Midbrain (tissue), 1 donor: ENCODE data around the gene NTNG1.
"Not testable (repeated sequence)": the region's sequence is repeated elsewhere in the genome, so short reads cannot be mapped to it uniquely, and the experiment has no call there.

Experiments
- DNase-seq: peaks from one replicate; lab custom pipeline; 2025; lab: John Stamatoyannopoulos, UW

Gene NTNG1

DNA sequence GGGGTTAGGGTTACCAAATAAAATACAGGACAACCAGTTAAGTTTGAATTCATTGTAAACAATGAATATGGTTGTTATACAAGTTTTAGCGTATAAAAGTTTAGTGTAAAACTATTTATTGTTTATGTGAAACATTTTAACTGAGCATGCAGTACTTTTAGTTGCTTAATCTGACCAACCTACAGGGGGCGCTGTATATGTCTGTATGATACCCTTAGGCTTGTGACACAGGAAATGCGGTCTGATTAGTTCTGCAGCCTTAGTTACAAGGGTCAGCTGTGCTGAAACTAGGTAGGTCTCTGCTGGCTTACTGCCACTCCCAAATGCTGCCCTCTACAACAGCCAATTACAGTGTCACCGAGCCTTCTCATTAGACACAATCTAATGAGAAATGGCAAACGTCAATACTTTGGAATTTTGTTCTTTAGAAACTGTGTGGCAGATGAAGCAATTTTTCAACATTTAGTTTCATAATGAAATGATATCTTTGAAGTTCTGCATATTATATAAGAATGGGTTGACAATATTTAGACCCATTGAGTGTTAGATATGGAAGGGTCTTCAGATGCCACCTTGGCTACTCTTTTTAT, 56.2 kb downstream of the NTNG1 start:
- DNase-seq, result no peak

DNA sequence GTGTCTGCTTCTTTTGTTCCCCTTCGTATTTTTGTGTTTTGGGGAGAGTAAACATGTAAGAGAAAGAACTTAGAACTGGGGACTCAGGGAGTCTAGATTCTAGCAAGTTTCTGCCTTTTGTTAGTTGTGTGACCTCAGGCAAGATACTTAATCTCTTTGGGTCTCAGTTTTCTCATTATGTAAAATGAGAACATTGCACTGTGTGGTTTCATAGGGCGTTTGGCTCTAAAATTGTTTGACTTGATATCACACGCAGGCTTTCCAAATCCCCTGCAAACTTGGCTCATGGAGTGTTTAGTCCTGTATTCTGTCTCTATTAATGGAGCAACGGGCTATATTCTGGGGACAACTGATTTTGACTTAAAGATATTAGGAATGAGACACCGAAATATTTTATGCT, 57.7 kb downstream of the NTNG1 start:
- no peak for DNase-seq

DNA sequence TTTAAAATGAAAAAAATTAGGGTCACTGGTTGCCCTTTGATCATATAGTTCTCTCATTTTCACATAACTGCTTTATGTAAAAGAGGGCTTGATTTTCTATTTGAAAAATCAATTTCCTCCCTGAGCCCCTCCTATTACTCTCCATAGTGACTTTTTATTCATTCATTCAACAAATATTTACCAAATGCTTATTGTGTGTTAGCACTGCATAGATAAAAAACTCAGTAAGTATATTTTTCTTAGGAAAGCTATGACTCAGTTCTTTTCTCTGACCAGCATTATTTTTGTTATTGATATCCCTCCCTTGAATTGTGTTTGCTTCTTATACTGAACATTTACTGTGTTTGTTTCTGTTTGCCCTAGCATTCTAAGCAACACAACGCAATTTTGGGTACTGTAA, 59.8 kb downstream of the NTNG1 start:
- no peak for DNase-seq

DNA sequence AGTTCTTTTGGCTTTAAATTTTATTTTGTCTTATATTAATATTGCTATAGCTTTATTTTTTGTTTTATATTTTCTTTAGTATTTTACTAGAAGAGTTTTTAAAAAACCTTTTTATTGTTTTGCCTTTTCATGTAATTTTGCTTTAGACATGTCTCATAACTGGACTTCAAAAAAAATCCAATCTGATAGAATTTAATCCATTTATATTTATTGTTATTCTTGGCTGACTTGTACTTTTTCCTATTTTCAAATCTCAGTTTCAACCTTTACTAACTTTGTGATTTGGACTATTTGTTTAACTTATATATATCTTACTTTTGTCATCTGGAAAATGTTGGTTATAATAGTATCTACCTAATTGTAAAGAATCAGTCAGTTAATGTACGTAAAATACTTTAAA, 61.2 kb downstream of the NTNG1 start:
- no peak for DNase-seq

DNA sequence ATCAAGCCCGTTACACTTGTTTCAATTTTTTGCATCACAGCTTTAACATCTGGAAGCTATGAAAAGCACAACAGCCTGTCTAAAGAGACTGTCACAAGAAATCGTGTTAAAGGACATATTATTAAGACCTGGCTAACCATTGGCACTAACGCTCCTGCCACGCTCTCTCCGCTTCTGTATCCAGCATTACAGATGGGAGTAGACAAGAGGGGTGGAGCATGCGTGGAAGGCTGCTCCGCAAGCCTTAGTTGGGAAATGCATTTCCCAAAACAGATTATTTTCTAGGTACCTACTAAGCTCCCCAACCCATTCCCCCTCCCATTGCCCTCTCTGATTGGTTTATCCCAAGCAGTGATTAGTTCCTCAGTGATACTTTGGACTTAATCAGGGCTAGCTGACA, 72.4 kb downstream of the NTNG1 start:
- no peak for DNase-seq

DNA sequence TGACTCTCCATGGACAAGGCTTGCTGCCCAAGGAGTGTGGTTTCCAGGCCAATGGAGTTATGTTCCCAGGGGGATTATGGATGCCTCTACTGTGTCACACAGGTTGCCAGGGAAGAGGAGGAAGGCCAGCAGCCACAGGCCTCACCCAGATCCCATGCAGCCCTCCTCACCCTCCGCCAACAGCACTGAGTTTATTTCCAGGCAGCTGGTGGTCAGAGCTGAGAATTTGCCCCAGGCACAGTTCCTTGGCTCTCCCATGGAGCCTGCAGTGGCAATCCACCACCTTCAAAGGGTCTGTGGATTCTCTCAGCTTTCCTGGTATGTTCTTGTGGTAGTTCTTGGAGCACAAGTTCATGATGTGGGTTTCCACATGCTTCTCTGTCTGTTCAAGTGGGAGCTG, 79.2 kb downstream of the NTNG1 start:
- DNase-seq, result no peak

DNA sequence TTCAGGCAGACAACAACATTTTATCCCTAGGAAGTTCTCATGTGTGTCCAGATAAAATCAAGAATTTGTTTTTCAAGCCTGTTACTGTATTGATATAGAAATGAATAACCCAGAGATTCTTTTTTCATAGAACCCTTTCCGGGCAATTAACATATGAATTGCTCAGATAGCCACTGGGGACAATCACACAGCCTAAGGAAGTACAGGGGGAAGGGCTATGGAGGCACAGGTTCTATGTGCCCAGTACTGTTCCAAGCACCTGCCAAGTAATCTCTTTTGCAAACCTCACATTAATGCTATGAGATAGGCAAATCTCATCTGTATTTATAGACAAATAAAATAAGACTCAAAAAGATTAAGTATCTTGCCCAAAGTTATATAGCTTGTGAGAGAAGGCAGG, 84.9 kb downstream of the NTNG1 start:
- DNase-seq, result no peak

DNA sequence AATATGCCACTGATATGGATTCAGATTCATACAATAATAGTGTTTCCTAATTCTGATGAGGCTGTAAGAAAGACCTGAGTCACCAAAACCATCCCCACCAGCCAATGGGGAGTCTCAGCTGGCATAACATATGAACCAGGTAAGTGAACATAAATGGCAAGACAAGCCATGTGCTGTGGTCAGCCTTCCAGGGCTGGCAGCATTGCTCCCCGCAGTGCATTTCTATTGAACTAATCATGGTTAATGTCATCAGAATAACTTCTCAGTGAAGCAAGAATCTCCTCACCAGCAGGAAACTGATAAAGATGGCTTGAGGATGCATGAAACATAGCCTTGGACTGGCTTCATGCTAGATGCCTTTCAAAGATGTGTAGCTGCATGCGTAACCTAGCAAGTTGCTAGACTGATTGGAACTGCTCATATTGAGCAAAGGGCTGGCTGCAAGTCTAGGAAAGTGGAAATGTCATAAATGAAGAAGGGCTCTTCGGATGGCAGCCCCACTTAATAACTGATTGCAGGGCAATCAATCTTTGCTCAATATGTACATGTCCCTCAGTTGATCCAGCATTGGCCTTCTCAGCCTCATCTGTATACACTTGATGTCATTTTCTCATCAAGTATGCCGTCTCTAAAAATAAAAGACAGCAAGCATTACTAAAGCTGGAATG, 88.0 kb downstream of the NTNG1 start:
- no peak for DNase-seq

DNA sequence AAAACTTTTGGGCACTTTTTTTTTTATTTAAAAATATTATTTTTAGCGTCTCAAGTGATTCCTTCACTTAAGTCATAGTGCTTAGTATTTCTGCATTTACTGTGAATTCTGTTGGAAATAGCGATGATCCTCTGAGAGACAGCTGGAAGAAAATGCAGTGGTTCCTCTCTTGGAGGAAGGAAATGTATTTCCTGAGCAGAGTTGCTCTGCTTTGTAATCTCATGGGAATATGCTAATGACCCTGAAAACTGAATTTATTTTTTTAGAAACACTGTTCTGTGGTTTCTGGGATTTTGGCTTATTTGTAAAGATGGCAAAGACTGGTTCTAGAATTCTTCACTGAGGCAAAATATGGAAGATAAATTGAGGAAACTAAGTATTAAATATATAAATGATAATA, 88.9 kb downstream of the NTNG1 start:
- no peak for DNase-seq

DNA sequence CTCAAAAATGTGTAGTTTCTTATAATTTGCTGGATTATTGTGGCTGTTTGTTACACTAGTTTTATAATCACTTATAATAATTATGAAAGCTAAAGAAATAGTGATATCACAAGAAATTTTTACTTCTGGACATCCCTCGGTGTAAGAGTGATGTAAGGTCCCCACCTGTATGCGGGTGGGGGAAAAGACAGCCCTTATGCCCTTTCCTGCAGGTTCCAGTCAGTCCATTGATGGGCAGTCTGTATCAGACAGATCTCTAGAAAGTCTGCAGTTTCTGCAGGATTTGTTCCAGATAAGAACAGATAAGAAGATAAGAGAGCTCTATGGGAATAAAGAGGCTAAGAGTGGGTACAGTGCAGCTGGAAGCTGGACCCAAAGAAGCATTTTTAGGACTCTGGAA, 89.3 kb downstream of the NTNG1 start:
- DNase-seq, result no peak

DNA sequence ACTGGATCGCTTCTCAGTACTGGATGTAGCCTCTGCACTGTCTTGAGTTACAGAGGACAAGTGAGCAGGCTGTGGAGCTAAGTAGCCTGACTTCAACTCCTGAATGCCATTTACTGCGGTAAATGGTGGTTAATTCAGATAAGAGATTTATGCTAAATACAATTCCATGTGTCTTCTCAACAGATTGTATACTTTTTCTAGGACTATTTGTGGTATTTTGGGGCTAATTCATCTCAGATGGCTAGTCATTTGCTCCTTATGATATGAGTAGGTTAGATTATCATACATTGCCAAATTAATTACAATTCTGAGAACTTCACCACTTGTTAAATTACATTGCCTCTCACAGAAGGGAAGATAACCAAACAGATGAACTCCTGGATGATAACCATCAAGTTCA, 90.5 kb downstream of the NTNG1 start:
- DNase-seq, result no peak

DNA sequence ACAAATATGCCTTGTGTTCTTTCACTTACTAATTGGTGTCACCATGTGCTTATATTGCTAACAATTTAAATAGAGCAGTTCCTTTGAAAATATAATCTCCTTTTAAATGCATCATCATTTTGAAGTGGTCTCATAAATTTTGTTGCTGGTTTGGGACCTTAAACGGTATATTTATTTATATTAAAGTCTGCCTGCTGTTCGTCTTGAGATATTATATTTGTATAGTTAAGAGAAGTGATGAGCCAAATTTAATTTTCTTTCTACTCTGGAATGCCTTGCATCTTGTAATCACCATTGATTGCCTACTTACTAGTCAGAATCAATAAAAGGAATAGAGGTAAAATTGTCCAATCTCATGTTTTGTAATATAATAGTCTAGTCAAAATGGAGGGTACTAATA, 91.6 kb downstream of the NTNG1 start:
- DNase-seq, result no peak

DNA sequence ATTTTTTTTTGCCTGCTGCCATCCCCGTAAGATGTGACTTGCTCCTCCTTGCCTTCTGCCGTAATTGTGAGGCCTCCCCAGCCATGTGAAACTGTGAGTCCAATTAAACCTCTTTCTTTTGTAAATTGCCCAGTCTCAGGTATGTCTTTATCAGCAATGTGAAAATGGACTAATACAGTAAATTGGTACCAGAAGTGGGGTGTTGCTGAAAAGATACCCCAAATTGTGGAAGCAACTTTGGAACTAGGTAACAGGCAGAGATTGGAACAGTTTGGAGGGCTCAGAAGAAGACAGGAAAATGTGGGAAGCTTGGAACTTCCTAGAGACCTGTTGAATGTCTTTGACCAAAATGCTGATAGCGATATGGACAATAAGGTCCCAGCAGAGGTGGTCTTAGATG, 95.9 kb downstream of the NTNG1 start:
- not testable (repeated sequence) for DNase-seq

DNA sequence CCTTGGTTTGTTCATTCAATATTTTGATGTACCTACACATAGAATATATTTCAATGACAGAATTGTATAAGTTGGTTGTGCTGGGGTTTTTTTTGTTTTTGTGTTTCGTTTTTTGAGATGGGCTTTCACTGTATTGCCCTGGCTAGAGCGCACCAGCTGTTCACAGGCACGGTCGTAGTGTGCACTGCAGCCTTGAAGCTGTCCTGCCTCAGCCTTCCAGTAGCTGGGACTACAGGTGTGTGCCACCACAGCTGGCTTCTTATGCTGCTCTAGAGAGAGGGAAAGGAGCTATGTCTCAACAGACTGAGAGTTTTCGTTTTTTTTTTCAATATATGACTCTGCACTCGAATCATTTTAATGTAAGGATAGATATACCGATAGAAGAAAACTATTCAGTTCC, 102.6 kb downstream of the NTNG1 start:
- no peak for DNase-seq

DNA sequence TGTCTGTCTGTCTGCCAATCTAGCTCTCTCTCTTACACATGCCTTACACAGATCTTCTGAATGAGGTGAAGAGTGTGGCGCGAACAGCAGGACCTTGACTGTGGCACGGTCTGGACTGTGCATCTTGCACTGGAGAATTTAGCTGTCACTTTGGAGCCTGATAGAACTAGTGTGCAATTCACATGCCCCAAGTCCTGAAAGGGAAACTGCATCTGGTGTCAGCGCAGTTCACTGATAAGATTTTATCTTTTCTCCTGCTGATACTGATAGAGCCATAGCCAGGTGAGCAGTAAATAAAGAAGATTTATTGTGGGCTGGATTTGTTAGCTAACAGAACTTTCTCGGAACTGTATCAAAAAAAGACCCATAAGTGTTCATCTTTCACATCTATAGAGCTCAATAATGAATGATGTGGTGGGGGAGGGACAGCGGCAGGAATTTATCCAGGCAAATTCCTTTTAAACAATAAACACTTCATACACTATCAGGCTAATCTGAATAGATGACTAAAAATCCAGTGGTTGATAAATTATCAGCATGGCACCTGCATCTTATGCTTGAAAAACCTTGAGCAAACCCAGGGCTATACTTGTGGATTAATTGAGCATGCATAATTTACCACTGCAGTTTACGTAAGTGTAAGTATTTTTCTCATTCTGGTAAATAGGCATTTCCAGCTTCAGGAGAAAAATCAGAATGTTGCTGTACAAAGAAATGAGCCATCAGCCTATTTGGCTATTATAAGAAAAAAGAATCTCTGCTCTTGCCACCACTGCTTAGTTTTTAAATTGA, 104.1 kb downstream of the NTNG1 start:
- no peak for DNase-seq

DNA sequence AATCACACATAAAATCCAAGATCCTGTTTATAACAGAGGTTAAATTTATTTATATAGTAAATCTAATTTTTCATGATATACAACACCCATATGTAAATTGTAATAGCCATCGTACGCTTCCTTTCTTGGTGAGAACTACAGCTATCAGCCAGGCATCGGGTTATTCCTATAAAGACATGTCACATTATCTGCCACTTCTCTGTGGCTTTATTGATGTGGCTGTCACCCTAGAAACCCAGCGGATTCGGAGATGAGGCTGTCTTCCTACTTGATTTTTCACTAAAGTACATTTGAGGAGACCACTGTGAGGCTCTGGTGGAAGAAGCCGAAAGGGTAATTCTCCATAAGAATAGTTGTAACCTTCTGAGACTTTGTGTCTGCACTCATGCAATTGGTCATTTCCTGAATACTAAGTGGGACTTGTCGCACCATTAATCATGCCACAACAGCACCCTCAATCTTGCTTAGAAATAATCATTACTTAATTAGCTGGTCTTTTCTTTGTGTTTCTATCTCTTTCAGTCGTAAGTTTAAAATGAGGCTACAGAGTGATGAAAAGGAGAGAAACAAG, 106.0 kb downstream of the NTNG1 start:
- DNase-seq, result no peak

DNA sequence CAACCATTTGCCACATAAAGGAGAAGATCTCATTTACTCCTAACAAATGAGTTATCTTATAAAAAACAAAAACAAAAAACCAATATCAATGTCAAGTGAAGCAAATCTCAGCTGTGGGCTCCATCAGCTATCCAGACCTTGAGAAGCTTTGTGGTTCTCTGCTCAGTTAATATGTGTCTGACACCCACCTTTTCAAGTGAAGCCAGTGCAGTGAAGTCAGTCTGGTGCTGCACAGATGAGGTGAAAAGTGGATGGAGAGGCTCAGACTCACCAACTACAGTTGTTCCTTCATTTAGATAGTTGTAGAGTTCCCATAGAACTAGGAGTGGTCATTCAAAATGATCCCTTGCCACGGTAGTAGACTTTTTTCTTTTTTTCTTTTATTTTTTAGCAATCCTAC, 106.8 kb downstream of the NTNG1 start:
- DNase-seq, result no peak

DNA sequence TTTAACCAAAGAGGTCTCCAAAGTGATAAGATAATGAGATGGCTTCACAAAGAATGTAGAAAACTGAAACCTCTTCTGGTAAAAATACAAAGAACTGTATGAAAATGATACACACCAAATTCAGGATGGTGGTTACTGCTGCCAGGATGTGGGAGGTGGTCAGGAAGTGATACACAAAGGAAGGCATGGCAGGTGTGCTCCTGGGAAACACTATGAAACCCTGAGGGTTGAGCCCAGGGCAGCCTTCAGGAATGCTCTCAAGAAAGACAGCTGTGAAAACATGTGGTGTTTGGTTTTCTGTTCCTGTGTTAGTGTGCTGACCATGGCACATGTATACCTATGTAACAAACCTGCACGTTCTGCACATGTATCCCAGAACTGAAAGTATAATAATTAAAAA, 109.3 kb downstream of the NTNG1 start:
- DNase-seq, result no peak

DNA sequence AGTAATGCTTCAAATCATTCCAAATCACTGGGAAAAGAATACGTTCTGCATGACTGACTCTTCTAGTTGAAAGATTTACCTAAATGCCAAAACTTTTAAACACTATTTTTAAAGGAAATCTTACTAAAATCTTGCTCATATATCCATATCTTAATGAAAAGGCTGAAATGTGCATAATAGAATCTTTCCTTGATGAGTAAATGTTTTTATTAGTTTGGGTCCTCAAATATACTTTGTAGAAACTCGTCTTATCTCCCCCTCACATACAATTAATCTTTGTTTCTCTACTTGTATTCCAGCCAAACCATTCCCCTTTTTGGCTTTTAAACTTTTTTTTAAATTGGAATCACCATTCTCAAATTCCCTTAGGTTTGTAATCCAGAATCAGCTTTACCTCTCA, 110.2 kb downstream of the NTNG1 start:
- DNase-seq, result no peak

DNA sequence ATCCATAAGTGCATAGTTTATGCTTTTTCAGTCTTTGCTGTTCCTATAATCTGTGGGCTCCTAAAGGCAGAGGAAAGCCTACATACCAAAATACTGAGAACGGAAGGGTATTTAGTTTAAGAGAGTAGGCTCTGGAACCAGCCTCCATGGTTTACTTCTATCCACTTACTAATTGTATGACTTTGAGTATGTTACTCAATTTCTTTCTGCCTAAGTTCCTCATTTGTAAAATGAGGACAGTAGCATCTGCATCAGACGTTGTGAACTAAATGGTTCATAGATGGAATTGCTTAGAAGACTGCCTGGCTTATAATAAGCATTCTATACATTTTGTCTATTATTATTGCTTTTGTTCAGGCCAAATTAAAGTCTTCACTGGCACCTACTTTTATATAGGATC, 111.0 kb downstream of the NTNG1 start:
- no peak for DNase-seq

DNA sequence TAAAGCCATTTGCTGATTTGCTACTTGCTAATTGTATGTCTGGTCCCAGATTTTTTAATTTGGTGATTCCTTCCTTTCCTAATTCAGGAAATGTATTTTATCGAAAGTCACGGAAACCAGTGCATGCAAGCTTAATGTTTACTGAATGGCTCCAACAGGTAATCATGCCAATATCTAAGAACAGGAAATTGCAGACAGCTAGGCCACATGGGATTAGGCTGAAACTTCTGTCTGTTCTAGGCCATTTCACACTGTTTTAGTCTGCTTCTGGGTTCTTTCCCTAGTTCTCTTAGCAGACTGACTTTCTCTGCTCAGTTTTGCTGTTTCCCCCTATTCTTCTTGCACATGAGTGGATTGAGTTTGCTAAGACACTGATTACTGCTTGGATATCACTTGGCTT, 111.4 kb downstream of the NTNG1 start:
- no peak for DNase-seq

DNA sequence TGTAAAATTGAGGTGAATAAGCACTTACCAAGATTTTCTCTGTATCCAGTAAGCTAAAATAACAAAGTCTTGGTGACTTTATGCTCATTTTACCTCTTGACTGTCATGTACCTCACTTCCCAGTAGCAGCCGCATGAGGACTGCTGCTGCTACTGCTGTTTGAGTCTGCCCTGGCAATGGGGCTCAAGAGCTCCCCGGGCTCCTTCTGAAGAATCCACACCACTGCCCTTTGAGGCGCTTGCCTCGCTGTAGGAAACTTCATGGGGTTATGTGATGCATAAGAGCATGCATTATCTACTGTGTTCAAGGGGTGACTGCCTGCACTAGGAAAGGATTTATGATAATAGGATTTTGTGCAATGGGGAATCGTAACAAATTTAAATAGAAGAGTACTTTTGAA, 113.5 kb downstream of the NTNG1 start:
- DNase-seq, result no peak

DNA sequence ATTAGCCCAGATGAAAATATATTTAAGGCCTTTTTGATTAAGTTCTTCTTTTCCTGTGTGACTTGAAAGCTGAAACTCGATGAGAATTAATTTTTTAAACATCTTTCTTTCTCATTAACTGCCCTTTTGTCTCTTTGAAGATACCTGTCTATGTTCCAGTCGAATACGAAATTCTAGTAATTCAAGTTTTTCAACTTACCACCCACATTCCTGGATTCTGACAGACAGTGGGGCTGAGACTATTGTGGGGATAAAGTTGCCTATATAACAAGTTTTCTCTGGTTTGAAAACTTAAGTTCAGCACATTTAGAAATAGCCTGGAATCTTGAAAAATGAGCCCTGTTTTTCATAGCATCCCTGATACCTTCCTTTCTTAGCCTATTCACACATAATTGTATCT, 114.6 kb downstream of the NTNG1 start:
- DNase-seq, result no peak
